Measurements from ENCODE around the gene SLC48A1.

DNA sequence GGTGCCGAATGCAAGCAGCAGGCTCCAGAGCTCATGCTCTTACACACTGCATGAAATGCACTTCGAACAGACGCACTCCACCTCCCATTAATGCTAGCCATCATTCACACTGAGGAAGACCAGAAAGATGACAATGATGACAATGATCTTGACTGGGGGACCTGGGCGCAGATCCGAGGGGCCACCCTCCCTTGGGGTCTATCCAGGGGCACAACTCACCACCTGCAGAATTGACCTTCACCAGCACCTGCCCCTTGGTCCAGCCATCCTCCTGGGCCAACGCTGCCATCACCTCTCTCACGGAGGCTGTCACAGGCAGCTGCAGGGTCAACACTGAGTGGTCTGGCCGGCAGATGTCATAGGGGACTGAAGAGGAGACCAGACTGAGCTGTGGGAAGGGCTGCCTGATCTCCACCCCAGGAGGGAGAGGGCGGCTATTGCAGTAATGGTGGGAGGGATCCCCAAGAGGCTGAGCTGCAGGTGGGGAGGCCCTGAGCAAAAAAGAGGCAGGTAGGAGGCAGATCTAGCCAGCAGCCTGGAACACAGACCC, 29.7 kb upstream of the SLC48A1 start:
- TF ChIP-seq, protein P1, sequence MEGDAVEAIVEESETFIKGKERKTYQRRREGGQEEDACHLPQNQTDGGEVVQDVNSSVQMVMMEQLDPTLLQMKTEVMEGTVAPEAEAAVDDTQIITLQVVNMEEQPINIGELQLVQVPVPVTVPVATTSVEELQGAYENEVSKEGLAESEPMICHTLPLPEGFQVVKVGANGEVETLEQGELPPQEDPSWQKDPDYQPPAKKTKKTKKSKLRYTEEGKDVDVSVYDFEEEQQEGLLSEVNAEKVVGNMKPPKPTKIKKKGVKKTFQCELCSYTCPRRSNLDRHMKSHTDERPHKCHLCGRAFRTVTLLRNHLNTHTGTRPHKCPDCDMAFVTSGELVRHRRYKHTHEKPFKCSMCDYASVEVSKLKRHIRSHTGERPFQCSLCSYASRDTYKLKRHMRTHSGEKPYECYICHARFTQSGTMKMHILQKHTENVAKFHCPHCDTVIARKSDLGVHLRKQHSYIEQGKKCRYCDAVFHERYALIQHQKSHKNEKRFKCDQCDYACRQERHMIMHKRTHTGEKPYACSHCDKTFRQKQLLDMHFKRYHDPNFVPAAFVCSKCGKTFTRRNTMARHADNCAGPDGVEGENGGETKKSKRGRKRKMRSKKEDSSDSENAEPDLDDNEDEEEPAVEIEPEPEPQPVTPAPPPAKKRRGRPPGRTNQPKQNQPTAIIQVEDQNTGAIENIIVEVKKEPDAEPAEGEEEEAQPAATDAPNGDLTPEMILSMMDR (IDR thresholded peaks at IDR 0.05; ENCODE audit: low read depth, low read length): no peak
- no peak for TF ChIP-seq EZH2phosphoT487 (IDR thresholded peaks at IDR 0.05; ENCODE audit: low read depth)
